B cell (primary cell): ENCODE data around the gene LDHD. TPM values are rescaled to one million over a fixed set of nuclear protein-coding genes. Genes with fewer than 3 reads are reported as not detected.

ENCODE experiments used
- ATAC-seq: fragments of 200-7000 bp; cut with Tn5 transposase; one replicate; pipeline ENCODE4 v1.10.0; 2021; ENCODE audit warnings: low read depth, mild to moderate bottlenecking, moderate number of reproducible peaks, moderate library complexity
- CTCF ChIA-PET: fragments of 350-600 bp; sonication (Branson Sonifier 250); formaldehyde crosslinking; loops from one replicate; lab custom pipeline; 2021; ENCODE audit warnings: antibody characterized with exemption, inconsistent platforms; lab: Charles Lee
- POLR2A ChIA-PET: fragments of 350-600 bp; sonication (Branson Sonifier 250); formaldehyde crosslinking; loops from one replicate; lab custom pipeline; 2021; ENCODE audit warnings: antibody characterized with exemption; lab: Charles Lee
- DNase-seq: peaks from one replicate; pipeline ENCODE4 v3.0.0; 2013
- H2AFZ ChIP-seq: 2 replicates; pipeline ENCODE4 v1.6.1; 2012; ENCODE audit warnings: mild to moderate bottlenecking, low read depth, low read length; ENCODE audit not compliant: insufficient read depth, poor library complexity, severe bottlenecking
- H3K27ac ChIP-seq, 2 donors: 1 replicate in 1 of 2; 2 replicates in 1 of 2; pipeline ENCODE4 v1.5.1; 2012 to 2013; ENCODE audit warnings: low read length in 2 of 2, mild to moderate bottlenecking in 2 of 2, moderate library complexity in 1 of 2
- H3K27me3 ChIP-seq, 4 experiments: fragments of 200-600 bp in 1 of 4; sonication (generic) in 1 of 4; replicated peaks in 1 of 4; 1 replicate in 2 of 4; 2 replicates in 2 of 4; pipeline versions ENCODE4 v1.6.1 to v1.7.0; 2013 to 2016; ENCODE audit warnings: low read length in 3 of 4, mild to moderate bottlenecking in 2 of 4, mixed read lengths in 1 of 4, moderate library complexity in 1 of 4; ENCODE audit not compliant: insufficient read depth in 4 of 4, control insufficient read depth in 3 of 4; ENCODE audit errors: control extremely low read depth in 1 of 4
- H3K36me3 ChIP-seq, 2 experiments: replicated peaks in 1 of 2; 1 replicate in 1 of 2; 2 replicates in 1 of 2; pipeline versions ENCODE4 v1.6.1 to v1.7.1; 2013; ENCODE audit warnings: low read length in 1 of 2; ENCODE audit not compliant: insufficient read depth in 2 of 2, control insufficient read depth in 1 of 2; ENCODE audit errors: control extremely low read depth in 1 of 2, extremely low read depth in 1 of 2
- H3K4me1 ChIP-seq, 2 donors: fragments of 200-600 bp in 1 of 2; sonication (generic) in 1 of 2; 1 replicate in 1 of 2; 2 replicates in 1 of 2; pipeline versions ENCODE4 v1.5.1 to v1.6.1; 2013 to 2017; ENCODE audit warnings: low read length in 2 of 2; ENCODE audit not compliant: control insufficient read depth in 2 of 2, insufficient read depth in 2 of 2
- H3K4me2 ChIP-seq: replicated peaks from 2 replicates; pipeline ENCODE3; 2012; ENCODE audit warnings: mild to moderate bottlenecking, low read depth, low read length; ENCODE audit not compliant: poor library complexity, severe bottlenecking
- H3K4me3 ChIP-seq, 5 experiments: fragments of 200-600 bp in 1 of 5; sonication (generic) in 1 of 5; 1 replicate in 3 of 5; 2 replicates in 2 of 5; pipeline versions ENCODE4 v1.5.1 to v1.7.0; 2011 to 2016; ENCODE audit warnings: low read length in 4 of 5, mild to moderate bottlenecking in 4 of 5, low read depth in 2 of 5, control low read depth in 1 of 5, moderate library complexity in 1 of 5; ENCODE audit not compliant: insufficient read depth in 1 of 5; ENCODE audit errors: control extremely low read depth in 1 of 5, extremely low read depth in 1 of 5
- H3K79me2 ChIP-seq: fragments of 200-600 bp; sonication (generic); one replicate; pipeline ENCODE4 v1.6.0; 2016; ENCODE audit warnings: low read length; ENCODE audit not compliant: control insufficient read depth, insufficient read depth
- H3K9ac ChIP-seq: fragments of 200-600 bp; sonication (generic); 2 replicates; pipeline ENCODE4 v1.6.1; 2017; ENCODE audit warnings: mild to moderate bottlenecking, low read length, moderate library complexity
- H3K9me3 ChIP-seq, 3 donors: one replicate each; pipeline versions ENCODE4 v1.6.1 to v1.7.1; 2013; ENCODE audit warnings: low read length in 2 of 3; ENCODE audit not compliant: control insufficient read depth in 2 of 3, insufficient read depth in 1 of 3; ENCODE audit errors: control extremely low read depth in 1 of 3
- H4K20me1 ChIP-seq: 2 replicates; pipeline ENCODE4 v1.6.0; 2012; ENCODE audit warnings: mild to moderate bottlenecking, low read length; ENCODE audit not compliant: insufficient read depth, control insufficient read depth, poor library complexity, severe bottlenecking
- H3K27ac Mint-ChIP-seq: one replicate; pipeline ENCODE4 v1.8.0; 2021; ENCODE audit warnings: mixed read lengths
- H3K27me3 Mint-ChIP-seq: one replicate; pipeline ENCODE4 v1.8.0; 2021; ENCODE audit warnings: mixed read lengths
- H3K4me1 Mint-ChIP-seq: one replicate; pipeline ENCODE4 v1.8.0; 2021; ENCODE audit warnings: mixed read lengths
- H3K4me3 Mint-ChIP-seq: one replicate; pipeline ENCODE4 v1.8.0; 2021; ENCODE audit warnings: mixed read lengths
- H3K9me3 Mint-ChIP-seq: one replicate; pipeline ENCODE4 v1.8.0; 2022; ENCODE audit warnings: mixed read lengths; ENCODE audit not compliant: insufficient read depth
- EZH2 ChIP-seq: IDR thresholded peaks from 2 replicates; pipeline ENCODE4 v1.6.1; 2012; ENCODE audit warnings: borderline replicate concordance, low read depth, mild to moderate bottlenecking, moderate library complexity, low read length; ENCODE audit not compliant: insufficient read depth, poor library complexity, severe bottlenecking
- WGBS: methylation state at CpG from one replicate; pipeline ENCODE4 v1.1.5; 2013; ENCODE audit warnings: missing lambda C conversion rate; ENCODE audit not compliant: insufficient coverage; 5-methylcytosine and 5-hydroxymethylcytosine counted together
- intact Hi-C: fragments of 100-400 bp; cut with micrococcal nuclease; formaldehyde crosslinking; loops from one replicate; pipeline ENCODE4 v1.10.0; 2022
- polyA plus RNA-seq: library from polyadenylated mRNA; depleted of rRNA; stranded (reverse); fragments of >200 nt; gene quantifications from 2 replicates; pipeline ENCODE4 v1.2.3, GENCODE V29; 2012
- total RNA-seq, 2 donors: library from RNA; stranded (reverse); fragments of 120-200 nt in 1 of 2; gene quantifications; 1 replicate in 1 of 2; 2 replicates in 1 of 2; pipeline versions ENCODE4 v1.2.3 to v1.2.4, GENCODE V29; 2013 to 2022
- TF ChIP-seq, protein P1 (sequence below): fragments of 200-600 bp; IDR thresholded peaks from one replicate; pipeline ENCODE4 v1.8.0; 2022; ENCODE audit warnings: antibody characterized with exemption, mild to moderate bottlenecking

The LDHD gene
- total and polyA plus RNA-seq, 2 donors (not counting 1 experiment from before 2014, with no cell fraction given) = 0.19 TPM; not detected in 1

- intact Hi-C loops = no loop called here
- Histone ChIP-seq H3K9ac (no peak overlapping the region), H3K27ac (no peak overlapping the region), H4K20me1 (no peaks in the 10 kb centered on the region), H3K4me1 (peaks cover 10 to 12% of the 10 kb centered on the region in 2 donors), H3K36me3 (no peaks in the 10 kb centered on the region), H3K79me2 (no peaks in the 10 kb centered on the region), H3K27me3 (peaks cover 0 to 34% (median 18%) of the 10 kb centered on the region in 4 experiments), H3K9me3 (peaks cover 0 to 2% (median 0%) of the 10 kb centered on the region in 3 donors), H3K4me2 (no peak overlapping the region), H2AFZ (no peak overlapping the region), H3K4me3 (no peak overlapping the region)
- Mint-ChIP-seq H3K4me3 (no peak overlapping the region), H3K27me3 (peaks cover 26% of the 10 kb centered on the region), H3K27ac (no peak overlapping the region), H3K9me3 (no peaks in the 10 kb centered on the region), H3K4me1 (peaks cover 19% of the 10 kb centered on the region)
- ChIA-PET POLR2A (no interaction called here), CTCF (no interaction called here)
- TF ChIP-seq EZH2 = no peak
- TF ChIP-seq, protein P1, sequence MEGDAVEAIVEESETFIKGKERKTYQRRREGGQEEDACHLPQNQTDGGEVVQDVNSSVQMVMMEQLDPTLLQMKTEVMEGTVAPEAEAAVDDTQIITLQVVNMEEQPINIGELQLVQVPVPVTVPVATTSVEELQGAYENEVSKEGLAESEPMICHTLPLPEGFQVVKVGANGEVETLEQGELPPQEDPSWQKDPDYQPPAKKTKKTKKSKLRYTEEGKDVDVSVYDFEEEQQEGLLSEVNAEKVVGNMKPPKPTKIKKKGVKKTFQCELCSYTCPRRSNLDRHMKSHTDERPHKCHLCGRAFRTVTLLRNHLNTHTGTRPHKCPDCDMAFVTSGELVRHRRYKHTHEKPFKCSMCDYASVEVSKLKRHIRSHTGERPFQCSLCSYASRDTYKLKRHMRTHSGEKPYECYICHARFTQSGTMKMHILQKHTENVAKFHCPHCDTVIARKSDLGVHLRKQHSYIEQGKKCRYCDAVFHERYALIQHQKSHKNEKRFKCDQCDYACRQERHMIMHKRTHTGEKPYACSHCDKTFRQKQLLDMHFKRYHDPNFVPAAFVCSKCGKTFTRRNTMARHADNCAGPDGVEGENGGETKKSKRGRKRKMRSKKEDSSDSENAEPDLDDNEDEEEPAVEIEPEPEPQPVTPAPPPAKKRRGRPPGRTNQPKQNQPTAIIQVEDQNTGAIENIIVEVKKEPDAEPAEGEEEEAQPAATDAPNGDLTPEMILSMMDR = no peak
- DNase-seq (no peak), ATAC-seq (no peak)
- WGBS = 100% methylated on average over 2 of the region's 5 CpGs
Observed at GRCh38 chr16:75083813-75084212, 32.8 kb downstream of the LDHD start.

- WGBS = 52% methylated on average over 6 of the region's 6 CpGs
- peak overlapping the region; percentile 55 for H3K4me3 Mint-ChIP-seq
- Histone ChIP-seq H2AFZ (no peak overlapping the region), H3K36me3 (no peaks in the 10 kb centered on the region), H3K27ac (no peak overlapping the region), H4K20me1 (no peaks in the 10 kb centered on the region), H3K79me2 (no peaks in the 10 kb centered on the region), H3K9me3 (peaks cover 0 to 2% (median 0%) of the 10 kb centered on the region in 3 donors), H3K9ac (no peak overlapping the region), H3K27me3 (peaks cover 0 to 38% (median 22%) of the 10 kb centered on the region in 4 experiments), H3K4me1 (peaks cover 15 to 18% of the 10 kb centered on the region in 2 donors), H3K4me2 (peak overlapping the region; percentile 51), H3K4me3 (no peak overlapping the region)
- CTCF ChIA-PET = interaction anchor here (0.6 kb wide), 1 partner anchor 219 kb away, joined by 3 read pairs; no protein-coding TSS in a partner anchor
- peak; percentile 76 for ATAC-seq
- POLR2A ChIA-PET = interaction anchor here (0.5 kb wide), 1 partner anchor 44 kb away, joined by 4 read pairs; no protein-coding TSS in a partner anchor
- H3K27me3 Mint-ChIP-seq = peaks cover 38% of the 10 kb centered on the region
- H3K4me1 Mint-ChIP-seq = peaks cover 27% of the 10 kb centered on the region
- H3K9me3 Mint-ChIP-seq = no peaks in the 10 kb centered on the region
- H3K27ac Mint-ChIP-seq = peak overlapping the region; percentile 5
- peak; percentile 66 for DNase-seq
- intact Hi-C loops = no loop called here
- TF ChIP-seq EZH2 = no peak
- TF ChIP-seq, protein P1 = no peak
Observed at GRCh38 chr16:75081179-75081859, 35.3 kb downstream of the LDHD start.
